Measurements from ENCODE around the gene FUT7.
A peak's percentile ranks its signal among the peaks of the same experiment; 100 is the strongest.

Gene FUT7

GRCh38 chr9:136997830-136998234, 34.1 kb downstream of the FUT7 start:
- no peak for DNase-seq

GRCh38 chr9:136997371-136997770, 34.5 kb downstream of the FUT7 start:
- no peak for DNase-seq

- no peak for DNase-seq
These were observed 35.3 kb downstream of the FUT7 start, which contains the start of gene CLIC3 for GRCh38 chr9:136996361-136997292. Gene CLIC3, minus strand, starts transcription at chr9:136996568. Its CDS starts 25 bp downstream, at chr9:136996543.

GRCh38 chr9:136995772-136996311, 36.0 kb downstream of the FUT7 start:
- DNase-seq: no peak

GRCh38 chr9:136995362-136995761, 36.5 kb downstream of the FUT7 start:
- DNase-seq: no peak

DNA sequence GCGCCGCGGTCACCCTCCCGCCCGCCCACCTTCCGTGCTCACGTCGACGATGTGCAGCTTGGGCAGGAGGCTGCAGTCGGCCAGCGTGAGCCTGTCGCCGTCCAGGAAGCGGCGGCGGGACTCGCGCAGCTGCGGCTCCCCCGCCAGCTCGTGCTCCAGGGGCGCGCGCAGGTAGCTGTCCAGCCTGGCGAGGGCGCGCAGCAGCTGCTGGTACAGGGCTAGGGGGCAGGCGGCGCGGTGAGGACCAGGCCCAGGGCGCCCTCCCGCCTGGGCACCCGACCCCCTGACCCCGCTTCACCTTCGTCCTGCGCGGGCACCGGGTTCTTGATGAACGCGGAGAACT, 37.0 kb downstream of the FUT7 start:
- DNase-seq: no peak

GRCh38 chr9:136994180-136994887, 37.6 kb downstream of the FUT7 start:
- DNase-seq: no peak

DNA sequence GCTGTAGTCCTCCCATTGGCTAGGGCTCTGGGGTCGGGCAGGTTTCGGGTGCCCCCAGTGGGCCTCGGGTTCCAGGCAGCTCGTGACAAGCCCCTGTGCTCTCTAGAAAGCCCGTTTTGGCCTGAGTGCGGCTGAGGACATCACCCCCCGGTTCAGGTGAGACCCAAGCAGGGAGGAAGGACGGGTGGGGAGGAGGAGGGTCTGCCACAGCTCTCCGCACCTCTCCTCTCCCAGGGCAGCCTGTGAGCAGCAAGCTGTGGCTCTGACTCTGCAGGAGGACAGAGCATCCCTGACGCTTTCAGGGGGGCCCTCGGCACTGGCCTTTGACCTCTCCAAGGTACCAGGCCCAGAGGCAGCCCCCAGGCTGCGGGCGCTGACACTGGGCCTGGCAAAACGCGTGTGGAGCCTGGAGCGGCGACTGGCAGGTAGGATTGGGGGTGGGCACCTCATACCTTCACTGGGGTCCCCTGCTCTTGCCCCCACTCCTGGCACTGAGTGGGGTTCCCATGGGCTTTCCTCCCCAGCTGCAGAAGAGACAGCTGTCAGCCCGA, 39.0 kb downstream of the FUT7 start:
- no peak for DNase-seq

GRCh38 chr9:136991993-136992818, 39.7 kb downstream of the FUT7 start, which contains the start of gene PAXX:
Gene PAXX, plus strand, starts transcription at chr9:136992422. Its CDS starts 22 bp downstream, at chr9:136992444.
- DNase-seq: peak; percentile 73

DNA sequence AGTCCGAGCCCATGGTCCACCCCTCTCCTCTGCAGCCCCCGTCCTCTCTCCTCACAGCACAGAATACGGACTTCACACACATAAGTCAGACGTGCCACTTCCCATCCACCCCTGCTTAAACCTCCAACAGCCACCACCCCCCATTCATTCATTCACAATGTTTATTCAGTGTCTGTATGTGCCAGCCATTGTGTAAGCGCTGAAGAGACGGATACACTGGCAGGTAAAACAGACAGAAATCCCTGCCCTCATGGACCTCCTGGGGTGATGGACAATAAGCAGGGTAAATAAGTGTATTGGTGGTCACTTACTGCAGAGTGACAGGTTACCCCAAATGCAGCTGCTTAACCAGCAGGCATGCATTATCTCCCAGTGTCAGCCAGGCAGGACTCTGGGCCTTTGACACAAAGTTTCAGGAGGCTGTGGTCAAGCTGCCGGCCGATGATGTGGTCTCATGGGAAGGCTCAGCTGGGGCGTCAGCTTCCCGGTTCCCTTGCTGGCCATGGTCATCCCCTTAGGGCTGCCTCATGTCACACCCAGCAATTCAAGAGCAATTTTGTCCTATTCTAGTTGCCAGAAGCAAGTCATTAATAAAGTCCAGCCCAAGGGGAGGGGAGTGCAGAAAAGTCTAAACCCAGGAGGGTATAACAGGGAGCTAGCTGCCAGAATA, 41.5 kb downstream of the FUT7 start:
- DNase-seq: no peak

DNA sequence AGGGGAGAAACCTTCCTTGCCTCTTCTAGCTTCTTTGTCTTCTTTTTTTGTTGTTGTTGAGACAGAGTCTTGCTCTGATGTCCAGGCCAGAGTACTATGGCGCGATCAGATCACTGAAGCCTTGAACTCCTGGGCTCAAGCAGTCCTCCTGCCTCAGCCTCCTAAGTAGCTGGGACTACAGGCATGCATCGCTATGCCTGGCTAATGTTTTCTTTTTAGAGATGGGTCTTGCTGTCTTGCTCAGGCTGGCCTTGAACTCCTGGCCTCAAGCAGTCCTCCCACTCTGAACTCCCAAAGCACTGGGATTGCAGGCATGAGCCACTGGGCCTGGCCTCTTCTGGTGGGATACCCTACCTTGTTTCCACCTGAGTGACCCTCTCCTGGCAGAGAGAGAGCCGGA, 43.0 kb downstream of the FUT7 start:
- no peak for DNase-seq

GRCh38 chr9:136985853-136986252, 46.0 kb downstream of the FUT7 start:
- no peak for DNase-seq

DNA sequence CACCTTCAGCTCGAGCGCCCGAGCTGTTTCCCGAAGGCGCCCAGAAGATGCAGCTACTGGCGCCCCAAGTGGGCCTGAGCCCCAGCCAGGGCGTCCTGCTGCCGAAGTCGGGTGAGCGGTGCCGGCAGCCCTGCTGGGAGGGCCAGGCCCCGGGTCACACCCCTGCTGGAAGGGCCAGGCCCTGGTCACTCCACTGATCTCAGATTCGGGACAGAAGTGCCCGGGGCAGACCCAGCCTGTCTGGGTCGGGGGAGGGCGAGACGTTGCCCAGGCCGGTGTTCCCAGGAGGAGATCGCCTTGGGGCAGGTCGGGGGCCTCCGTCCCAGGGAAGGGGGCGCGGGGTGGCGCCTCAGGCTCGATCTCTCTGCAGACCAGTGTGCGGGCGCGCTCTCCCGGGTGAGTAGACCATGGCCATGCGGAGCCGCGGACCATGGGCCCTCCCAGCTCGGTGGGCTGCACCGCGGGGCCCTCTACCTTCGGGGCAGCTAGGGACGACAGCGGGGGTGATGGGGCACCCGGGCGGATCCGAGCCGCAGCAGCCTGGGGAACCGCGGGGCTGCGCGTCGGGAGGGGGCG, 46.8 kb downstream of the FUT7 start:
- DNase-seq: no peak

DNA sequence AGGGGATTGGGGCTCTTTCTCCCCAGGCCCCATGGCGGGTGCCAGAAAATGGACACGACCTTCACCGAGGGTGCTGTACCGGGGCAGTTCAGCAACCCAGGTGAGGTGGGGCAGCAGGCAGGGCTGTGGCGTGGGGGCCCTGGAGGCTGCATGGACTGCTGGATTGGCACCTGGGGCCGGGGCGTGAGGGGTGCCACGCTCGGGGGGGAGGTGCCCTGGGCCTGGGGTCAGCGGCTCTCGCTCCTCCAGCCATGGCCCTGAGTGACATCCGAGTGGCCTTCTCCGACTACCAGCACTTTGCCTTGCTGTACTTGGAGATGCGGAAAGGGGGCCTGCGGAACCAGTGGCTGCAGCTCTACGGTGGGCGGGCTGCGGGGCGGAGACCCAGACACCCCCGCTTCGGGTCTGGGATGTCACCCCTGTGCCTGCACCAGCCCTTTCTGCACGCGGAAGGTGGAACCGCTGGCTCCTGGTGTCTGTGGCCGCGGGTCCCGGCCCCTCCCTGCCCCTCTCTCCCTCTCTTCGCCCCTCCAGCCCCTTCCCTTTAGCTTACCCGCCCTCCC, 47.3 kb downstream of the FUT7 start:
- no peak for DNase-seq

GRCh38 chr9:136983656-136984314, 48.1 kb downstream of the FUT7 start:
- no peak for DNase-seq

DNA sequence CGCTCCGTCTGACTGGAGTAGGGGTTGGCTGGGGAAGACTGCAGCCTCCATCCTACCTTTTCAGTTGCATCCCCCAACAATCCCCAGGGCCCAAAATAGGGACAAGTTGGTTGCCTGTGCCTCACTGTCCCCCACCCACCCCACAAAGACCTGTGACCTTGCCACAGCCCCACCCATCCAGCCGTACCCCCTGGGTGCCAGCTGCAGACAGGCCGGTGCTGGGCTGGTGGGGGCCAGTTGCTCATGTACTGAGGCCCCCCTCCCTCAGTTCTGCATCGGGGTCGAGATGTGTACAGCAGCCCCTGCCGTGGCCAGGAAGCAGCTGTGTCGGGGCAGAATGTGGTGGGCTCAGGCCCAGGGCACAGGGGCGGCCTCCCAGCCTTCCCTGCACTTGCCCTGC, 48.7 kb downstream of the FUT7 start:
- DNase-seq: no peak

- DNase-seq: no peak
These were observed 49.4 kb downstream of the FUT7 start, which contains the start of gene LCNL1 for GRCh38 chr9:136982232-136983051. Gene LCNL1, plus strand, starts transcription at chr9:136982993. Its CDS starts 594 bp downstream, at chr9:136983587.

GRCh38 chr9:136981588-136982231, 50.2 kb downstream of the FUT7 start:
- no peak for DNase-seq

Data from NCI-H2107 (cell line).